ENCODE data around the gene TSG101. TPM values are rescaled to one million over a fixed set of nuclear protein-coding genes. Genes with fewer than 3 reads are reported as not detected.

TSG101 gene
- total and polyA plus RNA-seq, 2 experiments from 2014 or later: 117 to 152 TPM

- Histone ChIP-seq H3K36me3 (no peaks in the 10 kb centered on the region), H3K9me3 (ENCODE audit: low read depth) (no peaks in the 10 kb centered on the region), H3K4me3 (no peak overlapping the region), H3K4me1 (ENCODE audit: low read depth) (no peaks in the 10 kb centered on the region), H3K27ac (no peak overlapping the region), H3K27me3 (no peaks in the 10 kb centered on the region)
- TF ChIP-seq CTCF (IDR thresholded peaks at IDR 0.05; ENCODE audit: low read depth, low read length): no peak
- no peak for DNase-seq (ENCODE audit: low read depth in 1 of 2, low spot score in 1 of 2)
These were observed 58.7 kb downstream of the TSG101 start for GRCh38 chr11:18468059-18468458.

GRCh38 chr11:18466402-18466801, 60.3 kb downstream of the TSG101 start:
- no peaks in the 10 kb centered on the region for H3K27me3 ChIP-seq
- TF ChIP-seq CTCF (IDR thresholded peaks at IDR 0.05; ENCODE audit: low read depth, low read length): no peak
- H3K9me3 ChIP-seq (ENCODE audit: low read depth): no peaks in the 10 kb centered on the region
- no peak overlapping the region for H3K27ac ChIP-seq
- no peaks in the 10 kb centered on the region for H3K4me1 ChIP-seq (ENCODE audit: low read depth)
- no peaks in the 10 kb centered on the region for H3K36me3 ChIP-seq
- DNase-seq (ENCODE audit: low read depth in 1 of 2, low spot score in 1 of 2): no peak
- H3K4me3 ChIP-seq: no peak overlapping the region

- DNase-seq (ENCODE audit: low read depth in 1 of 2, low spot score in 1 of 2): no peak
- H3K36me3 ChIP-seq: no peaks in the 10 kb centered on the region
- TF ChIP-seq CTCF (IDR thresholded peaks at IDR 0.05; ENCODE audit: low read depth, low read length): no peak
- H3K9me3 ChIP-seq (ENCODE audit: low read depth): no peaks in the 10 kb centered on the region
- no peaks in the 10 kb centered on the region for H3K27me3 ChIP-seq
- H3K4me3 ChIP-seq: no peak overlapping the region
- H3K4me1 ChIP-seq (ENCODE audit: low read depth): no peaks in the 10 kb centered on the region
- H3K27ac ChIP-seq: no peak overlapping the region
These were observed 63.3 kb downstream of the TSG101 start for GRCh38 chr11:18463439-18463838.

- H3K9me3 ChIP-seq (ENCODE audit: low read depth): no peaks in the 10 kb centered on the region
- TF ChIP-seq CTCF (IDR thresholded peaks at IDR 0.05; ENCODE audit: low read depth, low read length): no peak
- no peaks in the 10 kb centered on the region for H3K27me3 ChIP-seq
- H3K36me3 ChIP-seq: no peaks in the 10 kb centered on the region
- no peak for DNase-seq (ENCODE audit: low read depth in 1 of 2, low spot score in 1 of 2)
- no peak overlapping the region for H3K4me3 ChIP-seq
- no peak overlapping the region for H3K27ac ChIP-seq
- no peaks in the 10 kb centered on the region for H3K4me1 ChIP-seq (ENCODE audit: low read depth)
These were observed 64.8 kb downstream of the TSG101 start for GRCh38 chr11:18461909-18462308.

- TF ChIP-seq CTCF (IDR thresholded peaks at IDR 0.05; ENCODE audit: low read depth, low read length): no peak
These were observed 67.1 kb downstream of the TSG101 start for GRCh38 chr11:18459634-18460033.

GRCh38 chr11:18457450-18457849, 69.3 kb downstream of the TSG101 start:
- DNase-seq (ENCODE audit: low read depth in 1 of 2, low spot score in 1 of 2): peak in 1 of 2 donors; percentile 8
- Histone ChIP-seq H3K4me3 (no peak overlapping the region), H3K36me3 (no peaks in the 10 kb centered on the region), H3K27me3 (no peaks in the 10 kb centered on the region), H3K9me3 (ENCODE audit: low read depth) (no peaks in the 10 kb centered on the region), H3K27ac (no peak overlapping the region), H3K4me1 (ENCODE audit: low read depth) (no peaks in the 10 kb centered on the region)
- TF ChIP-seq CTCF (IDR thresholded peaks at IDR 0.05; ENCODE audit: low read depth, low read length): no peak

More at GRCh38 chr11:18459634-18460033, 67.1 kb downstream of the TSG101 start:
- no peak for DNase-seq (ENCODE audit: low read depth in 1 of 2, low spot score in 1 of 2)
- H3K27me3 ChIP-seq: no peaks in the 10 kb centered on the region
- H3K36me3 ChIP-seq: no peaks in the 10 kb centered on the region
- no peak overlapping the region for H3K27ac ChIP-seq
- no peak overlapping the region for H3K4me3 ChIP-seq
- no peaks in the 10 kb centered on the region for H3K4me1 ChIP-seq (ENCODE audit: low read depth)
- H3K9me3 ChIP-seq (ENCODE audit: low read depth): no peaks in the 10 kb centered on the region

Data from cardiac muscle cell (in vitro differentiated cells and primary cell).